HCT116 (cell line): ENCODE results near the gene SLC11A1. TPM values are rescaled to one million over a fixed set of nuclear protein-coding genes. Genes with fewer than 3 reads are reported as not detected.

Experiments
- ATAC-seq: fragments of 200-7000 bp; cut with Tn5 transposase; 2 replicates; pipeline ENCODE4 v1.9.1; 2020; ENCODE audit warnings: mild to moderate bottlenecking, moderate library complexity
- BruUV-seq: library from RNA; stranded (reverse); fragments of 400-500 nt; replicated peaks from 2 replicates; lab custom pipeline; 2021; lab: Mats Ljungman, UMichigan
- CTCF ChIA-PET: fragments of 300-600 bp; sonication (Branson Sonifier 250); formaldehyde crosslinking; loops from one replicate; lab custom pipeline; 2021; ENCODE audit warnings: antibody characterized with exemption; lab: Charles Lee
- POLR2A ChIA-PET: fragments of 300-600, 350-600 bp; sonication (Branson Sonifier 250); formaldehyde crosslinking; loops from one replicate; lab custom pipeline; 2021; ENCODE audit warnings: antibody characterized with exemption; lab: Charles Lee
- RAD21 ChIA-PET, 2 experiments: fragments of 300-600 bp; sonication (Branson Sonifier 250); formaldehyde crosslinking; loops; one replicate each; lab custom pipeline; 2023; ENCODE audit warnings: low total read pairs in 2 of 2; ENCODE audit not compliant: uncharacterized antibody in 2 of 2, unreplicated experiment in 2 of 2, low non-redundant PET in 1 of 2; lab: Charles Lee
- DNase-seq: peaks from one replicate; pipeline ENCODE4 v3.0.0-alpha.2; 2010; ENCODE audit warnings: low read depth, low spot score
- H2AFZ ChIP-seq: fragments of 200-600 bp; shearing (Covaris generic), sonication (generic); 2 replicates; pipeline ENCODE4 v1.6.1; 2017; ENCODE audit warnings: low read depth, mixed run types, mixed read lengths, antibody characterized with exemption, low read length; ENCODE audit not compliant: poor library complexity, severe bottlenecking
- H3K27ac ChIP-seq: 2 replicates; pipeline ENCODE4 v1.5.1; 2012; ENCODE audit warnings: low read depth, low read length
- H3K27me3 ChIP-seq: fragments of 200-600 bp; sonication (generic); 2 replicates; pipeline ENCODE4 v1.6.1; 2016; ENCODE audit warnings: mixed run types, low read length, mixed read lengths; ENCODE audit not compliant: insufficient read depth
- H3K36me3 ChIP-seq, 2 experiments: fragments of 200-500 bp in 1 of 2; fragments of 200-600 bp in 1 of 2; sonication (Bioruptor generic) in 1 of 2; sonication (generic) in 1 of 2; 2 replicates each; pipeline versions ENCODE4 v1.5.1 to v1.6.1; 2014 to 2016; ENCODE audit warnings: low read length in 2 of 2, inconsistent platforms in 1 of 2, mixed read lengths in 1 of 2, mixed run types in 1 of 2; ENCODE audit not compliant: insufficient read depth in 2 of 2, control insufficient read depth in 1 of 2
- H3K4me1 ChIP-seq, 2 experiments: fragments of 200-600 bp in 1 of 2; sonication (generic) in 1 of 2; 2 replicates each; pipeline versions ENCODE4 v1.5.1 to v1.6.1; 2012 to 2017; ENCODE audit warnings: low read length in 2 of 2, inconsistent platforms in 1 of 2, mild to moderate bottlenecking in 1 of 2, mixed read lengths in 1 of 2, mixed run types in 1 of 2, moderate library complexity in 1 of 2; ENCODE audit not compliant: insufficient read depth in 2 of 2, control insufficient read depth in 1 of 2
- H3K4me2 ChIP-seq: fragments of 200-600 bp; sonication (generic); 2 replicates; pipeline ENCODE4 v1.6.1; 2017; ENCODE audit warnings: mixed run types, low read length, mixed read lengths
- H3K4me3 ChIP-seq, 2 experiments: fragments of 200-600 bp in 1 of 2; sonication (generic) in 1 of 2; replicated peaks in 1 of 2; 2 replicates each; pipeline ENCODE4 v1.5.1; 2011 to 2016; ENCODE audit warnings: low read length in 2 of 2, control low read depth in 1 of 2, low read depth in 1 of 2, mild to moderate bottlenecking in 1 of 2, mixed read lengths in 1 of 2, mixed run types in 1 of 2
- H3K79me2 ChIP-seq: fragments of 200-600 bp; sonication (generic); 2 replicates; pipeline ENCODE4 v1.6.1; 2017; ENCODE audit warnings: mild to moderate bottlenecking, mixed run types, low read length, moderate library complexity, mixed read lengths; ENCODE audit not compliant: insufficient read depth
- H3K9ac ChIP-seq: fragments of 200-600 bp; sonication (generic); 2 replicates; pipeline ENCODE4 v1.6.1; 2016; ENCODE audit warnings: low read length, mixed read lengths
- H3K9me2 ChIP-seq: fragments of 200-600 bp; sonication (generic), shearing (Covaris generic); 2 replicates; pipeline ENCODE4 v1.6.1; 2017; ENCODE audit warnings: mixed run types, mild to moderate bottlenecking, moderate library complexity; ENCODE audit not compliant: insufficient read depth
- H3K9me3 ChIP-seq, 2 experiments: fragments of 200-500 bp in 1 of 2; fragments of 200-600 bp in 1 of 2; sonication (Bioruptor generic) in 1 of 2; sonication (generic) in 1 of 2; 2 replicates each; pipeline ENCODE4 v1.6.1; 2014 to 2017; ENCODE audit warnings: low read length in 2 of 2, mixed read lengths in 2 of 2, inconsistent platforms in 1 of 2, low read depth in 1 of 2, mild to moderate bottlenecking in 1 of 2, mixed run types in 1 of 2, moderate library complexity in 1 of 2; ENCODE audit not compliant: control insufficient read depth in 1 of 2, insufficient read depth in 1 of 2
- H4K20me1 ChIP-seq: fragments of 200-600 bp; sonication (generic), shearing (Covaris generic); 2 replicates; pipeline ENCODE4 v1.6.1; 2017; ENCODE audit warnings: mixed run types, mild to moderate bottlenecking, moderate library complexity; ENCODE audit not compliant: insufficient read depth
- ATF3 ChIP-seq: IDR thresholded peaks from 2 replicates; pipeline ENCODE4 v1.6.1; 2012
- CEBPB ChIP-seq: IDR thresholded peaks from 2 replicates; pipeline ENCODE4 v1.6.1; 2012; ENCODE audit warnings: low read depth
- CTCF ChIP-seq, 3 experiments: fragments of 200-600 bp in 1 of 3; sonication (generic) in 1 of 3; IDR thresholded peaks in 2 of 3; conservative IDR thresholded peaks in 1 of 3; 2 replicates each; pipeline ENCODE4 v1.5.1; 2012 to 2017; ENCODE audit warnings: low read depth in 2 of 3, low read length in 2 of 3, antibody characterized with exemption in 1 of 3, borderline replicate concordance in 1 of 3, control low read depth in 1 of 3, mild to moderate bottlenecking in 1 of 3, mixed read lengths in 1 of 3, mixed run types in 1 of 3, moderate library complexity in 1 of 3; ENCODE audit not compliant: insufficient read depth in 1 of 3
- EGR1 ChIP-seq: IDR thresholded peaks from 2 replicates; pipeline ENCODE4 v1.6.1; 2012; ENCODE audit warnings: low read depth
- ELF1 ChIP-seq: IDR thresholded peaks from 2 replicates; pipeline ENCODE4 v1.6.1; 2012; ENCODE audit warnings: low read depth, borderline replicate concordance
- EZH2 ChIP-seq: fragments of 200-600 bp; sonication (generic); IDR thresholded peaks from 2 replicates; pipeline ENCODE4 v1.6.1; 2017; ENCODE audit warnings: antibody characterized with exemption, mixed run types
- EZH2phosphoT487 ChIP-seq: fragments of 200-600 bp; IDR thresholded peaks from 2 replicates; pipeline ENCODE4 v1.6.1; 2018; ENCODE audit warnings: antibody characterized with exemption, borderline replicate concordance
- FOSL1 ChIP-seq: IDR thresholded peaks from 2 replicates; pipeline ENCODE4 v1.6.1; 2012; ENCODE audit warnings: low read depth
- JUND ChIP-seq: IDR thresholded peaks from 2 replicates; pipeline ENCODE4 v1.6.1; 2012
- MAX ChIP-seq: IDR thresholded peaks from 2 replicates; pipeline ENCODE4 v1.6.1; 2012
- POLR2A ChIP-seq: IDR thresholded peaks from 2 replicates; pipeline ENCODE4 v1.7.0; 2011; ENCODE audit warnings: borderline replicate concordance; ENCODE audit not compliant: insufficient read depth, insufficient read length; ENCODE audit errors: extremely low read depth
- POLR2AphosphoS5 ChIP-seq: IDR thresholded peaks from 2 replicates; pipeline ENCODE4 v1.6.1; 2011; ENCODE audit warnings: mild to moderate bottlenecking, low read depth, low read length, moderate library complexity
- RAD21 ChIP-seq: IDR thresholded peaks from 2 replicates; pipeline ENCODE4 v1.6.1; 2012; ENCODE audit warnings: low read depth, mild to moderate bottlenecking
- SP1 ChIP-seq: IDR thresholded peaks from 2 replicates; pipeline ENCODE4 v1.6.1; 2012; ENCODE audit warnings: low read depth
- SRF ChIP-seq: IDR thresholded peaks from 2 replicates; pipeline ENCODE4 v1.6.1; 2012; ENCODE audit warnings: low read depth
- TCF7L2 ChIP-seq: IDR thresholded peaks from 2 replicates; pipeline ENCODE4 v1.7.0; 2011; ENCODE audit warnings: borderline replicate concordance, inconsistent platforms; ENCODE audit not compliant: insufficient read depth, insufficient read length; ENCODE audit errors: extremely low read depth
- ZBTB33 ChIP-seq: IDR thresholded peaks from 2 replicates; pipeline ENCODE4 v1.6.1; 2011; ENCODE audit warnings: mild to moderate bottlenecking, low read length, moderate library complexity; ENCODE audit not compliant: insufficient replicate concordance; ENCODE audit errors: extremely low read depth
- ZFX ChIP-seq: fragments of 450-650 bp; IDR thresholded peaks from 2 replicates; pipeline ENCODE4 v1.6.1; 2017
- ZNF274 ChIP-seq: fragments of 200-500 bp; sonication (Bioruptor generic); IDR thresholded peaks from 2 replicates; pipeline ENCODE4 v1.6.1; 2014; ENCODE audit warnings: mild to moderate bottlenecking, low read depth, low read length, inconsistent platforms
- intact Hi-C: fragments of 100-400 bp; cut with micrococcal nuclease; formaldehyde crosslinking; loops from 2 replicates; pipeline ENCODE4 v1.10.0; 2022
- total RNA-seq: library from RNA; stranded (reverse); gene quantifications from one replicate; pipeline ENCODE4 v1.2.1, GENCODE V29; 2021; ENCODE audit not compliant: unreplicated experiment

SLC11A1 gene
- total RNA-seq, 1 experiment from 2014 or later = 0.42 TPM

DNA sequence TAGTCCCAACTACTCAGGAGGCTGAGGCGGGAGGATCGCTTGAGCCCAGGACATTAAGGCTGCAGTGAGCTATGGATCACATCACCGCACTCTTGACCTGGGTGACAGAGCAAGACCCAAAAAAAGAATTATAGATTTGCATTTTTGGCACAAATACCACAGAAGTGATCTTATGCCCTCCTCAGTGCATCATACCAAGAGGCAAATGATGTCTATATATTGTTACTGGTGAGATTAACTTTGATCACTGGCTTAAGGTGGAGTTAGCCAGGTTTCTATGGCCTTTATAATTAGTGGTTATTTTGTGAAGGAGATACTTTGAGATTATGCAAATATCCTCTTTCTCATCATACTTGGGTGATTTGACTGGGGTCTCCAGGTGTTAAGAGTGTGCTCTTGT is 47.5 kb upstream of the SLC11A1 start (continued):
- TF ChIP-seq ELF1 (no peak), POLR2A (no peak), ZBTB33 (no peak), ATF3 (no peak), CTCF (IDR thresholded peaks at IDR 0.05 in 2 of 3, conservative IDR thresholded peaks at IDR 0.05 in 1 of 3; ENCODE audit: borderline replicate concordance in 1 of 3, insufficient read depth in 1 of 3, low read depth in 2 of 3, low read length in 2 of 3) (no peak)

DNA sequence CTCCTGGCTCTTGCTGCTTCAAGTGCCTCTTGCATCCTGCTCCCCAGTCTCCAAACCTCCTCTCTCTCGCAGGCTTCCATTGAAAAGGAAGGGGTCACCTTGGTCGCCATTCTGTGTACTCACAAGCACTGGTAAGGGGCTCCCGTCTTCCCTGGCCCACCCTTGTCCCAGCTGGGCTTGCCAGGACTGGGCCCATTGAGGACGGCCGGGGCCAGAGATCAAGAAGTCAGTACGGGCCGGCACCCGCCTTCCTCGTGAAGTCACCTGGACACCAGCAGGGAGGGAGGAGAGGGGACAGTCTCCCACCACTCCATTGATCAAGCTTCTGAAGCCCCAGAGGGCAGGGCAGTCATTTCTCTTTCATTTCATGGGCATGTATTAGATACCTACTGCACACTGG is 41.4 kb upstream of the SLC11A1 start:
- CTCF ChIA-PET = no interaction called here
- H3K4me3 ChIP-seq = no peak overlapping the region
- H2AFZ ChIP-seq = no peak overlapping the region
- H3K36me3 ChIP-seq = no peaks in the 10 kb centered on the region
- BruUV-seq = no TSS peak
- no peak overlapping the region for H3K9ac ChIP-seq
- DNase-seq = no peak
- no peaks in the 10 kb centered on the region for H4K20me1 ChIP-seq
- ATAC-seq = no peak
- H3K4me2 ChIP-seq = no peak overlapping the region
- H3K27me3 ChIP-seq = no peaks in the 10 kb centered on the region
- intact Hi-C loops = no loop called here
- POLR2A ChIA-PET = no interaction called here
- H3K9me3 ChIP-seq = no peaks in the 10 kb centered on the region
- RAD21 ChIA-PET = no interaction called here
- no peaks in the 10 kb centered on the region for H3K79me2 ChIP-seq
- H3K27ac ChIP-seq = no peak overlapping the region
- peaks cover 7% of the 10 kb centered on the region in 2 experiments; a peak in 2 of 4 replicates for H3K4me1 ChIP-seq
- H3K9me2 ChIP-seq = no peaks in the 10 kb centered on the region
- TF ChIP-seq ATF3 (no peak), POLR2AphosphoS5 (no peak), EZH2 (no peak), RAD21 (no peak), SP1 (no peak), ZNF274 (no peak), FOSL1 (no peak), ZFX (no peak), TCF7L2 (no peak), EGR1 (no peak), CEBPB (no peak), ELF1 (no peak), SRF (no peak), EZH2phosphoT487 (no peak), MAX (no peak), ZBTB33 (no peak), JUND (no peak)
